Adrenal gland (tissue), 5 donors: ENCODE data around the gene PAQR8.

Experiments used
- CTCF ChIP-seq, 6 experiments: fragments of 450-650 bp in 4 of 6; fragments of 200-600 bp in 2 of 6; sonication (generic) in 1 of 6; IDR thresholded peaks; 1 replicate in 5 of 6; 2 replicates in 1 of 6; pipeline versions ENCODE4 v1.5.1 to v1.8.0; 2016 to 2021; ENCODE audit warnings: antibody characterized with exemption in 6 of 6, mild to moderate bottlenecking in 2 of 6, moderate library complexity in 1 of 6
- POLR2A ChIP-seq, 2 donors: fragments of 450-650 bp; IDR thresholded peaks; one replicate each; pipeline ENCODE4 v1.6.1; 2017; ENCODE audit warnings: antibody characterized with exemption in 2 of 2, mild to moderate bottlenecking in 2 of 2, moderate library complexity in 1 of 2
- donor health status: DM: no; HTN: no; CAD: no.

- TF ChIP-seq CTCF (IDR thresholded peaks at IDR 0.05) (no peak), POLR2A (IDR thresholded peaks at IDR 0.05) (no peak)
Measured at GRCh38 chr6:52417675-52418111, 55.7 kb downstream of the PAQR8 start.
